Stimulated activated CD8-positive, alpha-beta memory T cell treated with anti-CD3 and anti-CD28 coated beads, Interleukin-15, amount 100 ng/mL, for 24 hours (primary cell): ENCODE data around the gene MANF.

Experiments
- DNase-seq: peaks from one replicate; pipeline ENCODE4 v3.0.0-alpha.2; 2020; ENCODE audit warnings: low read depth

Gene MANF

GRCh38 chr3:51390246-51391074 lies 5.4 kb downstream of the MANF start:
- DNase-seq, result no peak

GRCh38 chr3:51391075-51391565 lies 6.0 kb downstream of the MANF start, which contains the start of gene RBM15B:
Gene RBM15B (plus strand): TSS chr3:51391285. CDS start chr3:51391400, 115 bp downstream.
- DNase-seq, result peak; percentile 93

DNA sequence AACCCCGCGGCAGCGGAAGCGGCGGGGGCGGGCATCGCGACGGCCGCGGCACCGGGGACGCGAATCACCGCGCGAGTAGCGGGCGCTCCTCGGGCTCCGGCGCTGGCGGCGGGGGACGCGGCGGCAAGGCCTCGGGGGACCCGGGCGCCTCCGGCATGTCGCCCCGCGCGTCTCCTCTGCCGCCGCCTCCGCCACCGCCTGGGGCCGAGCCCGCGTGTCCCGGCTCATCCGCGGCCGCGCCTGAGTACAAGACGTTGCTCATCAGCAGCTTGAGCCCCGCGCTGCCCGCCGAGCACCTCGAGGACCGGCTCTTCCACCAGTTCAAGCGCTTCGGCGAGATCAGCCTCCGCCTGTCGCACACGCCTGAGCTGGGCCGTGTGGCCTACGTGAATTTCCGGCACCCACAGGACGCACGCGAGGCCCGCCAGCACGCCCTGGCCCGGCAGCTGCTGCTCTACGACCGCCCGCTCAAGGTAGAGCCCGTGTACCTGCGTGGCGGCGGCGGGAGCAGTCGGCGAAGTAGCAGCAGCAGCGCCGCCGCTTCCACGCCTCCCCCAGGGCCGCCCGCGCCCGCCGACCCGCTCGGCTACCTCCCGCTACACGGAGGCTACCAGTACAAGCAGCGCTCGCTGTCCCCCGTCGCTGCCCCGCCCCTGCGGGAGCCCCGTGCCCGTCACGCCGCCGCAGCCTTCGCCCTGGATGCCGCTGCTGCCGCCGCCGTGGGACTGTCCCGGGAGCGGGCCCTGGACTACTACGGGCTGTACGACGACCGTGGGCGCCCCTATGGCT lies 6.7 kb downstream of the MANF start:
- DNase-seq, result no peak

DNA sequence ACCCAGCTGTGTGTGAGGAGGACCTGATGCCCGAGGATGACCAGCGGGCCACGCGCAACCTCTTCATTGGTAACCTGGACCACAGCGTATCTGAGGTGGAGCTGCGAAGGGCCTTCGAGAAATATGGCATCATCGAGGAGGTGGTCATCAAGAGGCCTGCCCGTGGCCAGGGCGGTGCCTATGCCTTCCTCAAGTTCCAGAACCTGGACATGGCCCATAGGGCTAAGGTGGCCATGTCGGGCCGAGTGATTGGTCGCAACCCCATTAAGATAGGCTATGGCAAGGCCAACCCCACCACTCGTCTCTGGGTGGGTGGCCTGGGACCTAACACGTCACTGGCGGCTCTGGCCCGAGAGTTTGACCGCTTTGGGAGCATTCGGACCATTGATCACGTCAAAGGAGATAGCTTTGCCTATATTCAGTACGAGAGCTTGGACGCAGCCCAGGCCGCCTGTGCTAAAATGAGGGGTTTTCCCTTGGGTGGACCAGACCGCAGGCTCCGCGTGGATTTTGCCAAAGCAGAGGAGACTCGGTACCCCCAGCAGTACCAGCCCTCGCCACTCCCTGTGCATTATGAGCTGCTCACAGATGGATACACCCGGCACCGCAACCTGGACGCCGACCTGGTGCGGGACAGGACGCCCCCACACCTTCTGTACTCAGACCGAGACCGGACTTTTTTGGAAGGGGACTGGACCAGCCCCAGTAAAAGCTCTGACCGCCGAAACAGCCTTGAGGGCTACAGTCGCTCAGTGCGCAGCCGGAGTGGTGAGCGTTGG lies 7.5 kb downstream of the MANF start:
- DNase-seq, result no peak

- no peak for DNase-seq
Observed at GRCh38 chr3:51393134-51393495, 8.0 kb downstream of the MANF start.

DNA sequence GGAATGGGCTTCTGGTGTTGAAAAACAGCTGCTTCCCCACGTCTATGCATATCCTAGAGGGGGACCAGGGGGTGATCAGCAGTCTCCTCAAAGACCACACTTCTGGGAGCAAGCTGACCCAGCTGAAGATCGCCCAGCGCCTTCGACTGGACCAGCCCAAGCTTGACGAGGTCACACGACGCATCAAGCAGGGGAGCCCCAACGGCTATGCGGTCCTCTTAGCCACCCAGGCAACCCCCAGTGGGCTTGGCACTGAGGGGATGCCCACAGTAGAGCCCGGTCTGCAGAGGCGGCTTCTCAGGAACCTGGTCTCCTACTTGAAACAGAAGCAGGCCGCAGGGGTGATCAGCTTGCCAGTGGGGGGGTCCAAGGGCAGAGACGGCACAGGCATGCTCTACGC lies 8.5 kb downstream of the MANF start:
- no peak for DNase-seq

DNA sequence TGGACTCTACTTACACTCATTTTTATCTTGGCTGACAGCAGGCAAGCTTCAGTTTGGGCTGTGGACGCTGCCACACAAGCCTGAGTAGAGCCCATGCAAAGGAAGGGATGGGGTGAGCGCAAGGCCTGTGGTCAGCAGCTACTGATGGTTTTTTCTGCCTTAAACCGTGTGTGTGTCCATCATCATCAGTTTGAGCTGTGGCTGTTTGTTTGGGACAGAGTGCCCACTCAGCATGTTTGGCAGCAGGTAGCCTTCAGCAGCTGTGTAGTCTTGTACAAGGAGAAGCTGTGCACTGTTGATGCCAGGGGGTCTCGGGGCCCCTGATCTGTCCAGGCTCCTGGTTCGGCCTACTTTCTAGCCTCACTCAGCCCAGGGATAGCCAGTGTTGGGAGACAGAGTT lies 9.4 kb downstream of the MANF start:
- DNase-seq, result no peak

DNA sequence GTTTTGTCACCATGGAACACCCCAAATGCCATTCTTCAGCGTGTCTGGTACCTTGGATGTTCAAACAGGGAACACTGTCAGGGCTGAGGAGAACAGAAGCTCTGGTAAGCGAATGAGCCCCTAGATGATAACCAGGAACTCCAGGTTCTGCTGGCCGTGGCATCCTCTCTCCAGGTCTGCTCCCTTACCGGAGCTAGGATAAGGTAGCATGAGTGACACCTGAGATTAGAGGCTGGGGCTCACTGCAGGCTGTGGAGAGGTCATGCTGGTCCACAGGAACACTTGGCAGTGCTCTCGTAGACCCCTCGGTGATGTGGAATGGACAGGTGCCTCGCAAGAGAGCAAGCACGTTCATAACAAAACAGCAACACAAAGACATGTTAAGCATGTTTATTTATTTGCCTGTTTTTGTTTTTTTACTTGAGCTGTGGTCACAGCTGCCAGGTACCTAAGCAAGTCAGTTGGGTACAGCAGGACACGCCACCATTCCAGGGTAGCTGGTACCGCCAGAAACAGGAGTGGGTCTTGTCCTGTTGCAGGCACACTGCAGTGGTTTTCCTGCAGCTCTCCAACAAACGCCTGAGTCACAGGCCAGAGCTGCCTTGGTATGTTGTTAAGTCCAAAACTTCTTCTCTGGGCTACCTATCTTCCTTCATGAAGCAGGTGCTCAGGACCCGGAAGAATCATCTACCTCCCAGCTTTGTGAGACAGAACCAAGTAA lies 10.6 kb downstream of the MANF start:
- DNase-seq, result no peak

DNA sequence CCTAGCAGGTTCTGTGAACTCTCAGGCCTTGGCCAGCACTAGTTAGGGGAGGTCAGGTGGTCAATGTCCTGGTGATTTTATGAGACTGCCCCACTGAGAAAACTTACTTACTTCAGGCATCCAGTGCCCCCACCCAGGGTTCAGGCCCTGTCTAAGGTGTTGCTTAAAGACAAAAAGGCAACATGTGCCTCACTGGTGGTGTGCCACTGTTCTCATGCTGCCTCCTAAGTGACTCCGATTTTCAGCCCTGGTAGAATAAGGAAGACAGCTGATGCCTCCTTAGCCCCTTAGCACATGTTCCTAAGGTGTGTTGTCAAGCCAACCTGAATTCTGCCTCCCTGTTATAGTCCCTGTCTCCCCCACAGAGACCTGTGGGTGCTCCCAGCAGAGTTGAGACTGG lies 11.3 kb downstream of the MANF start:
- DNase-seq, result no peak

DNA sequence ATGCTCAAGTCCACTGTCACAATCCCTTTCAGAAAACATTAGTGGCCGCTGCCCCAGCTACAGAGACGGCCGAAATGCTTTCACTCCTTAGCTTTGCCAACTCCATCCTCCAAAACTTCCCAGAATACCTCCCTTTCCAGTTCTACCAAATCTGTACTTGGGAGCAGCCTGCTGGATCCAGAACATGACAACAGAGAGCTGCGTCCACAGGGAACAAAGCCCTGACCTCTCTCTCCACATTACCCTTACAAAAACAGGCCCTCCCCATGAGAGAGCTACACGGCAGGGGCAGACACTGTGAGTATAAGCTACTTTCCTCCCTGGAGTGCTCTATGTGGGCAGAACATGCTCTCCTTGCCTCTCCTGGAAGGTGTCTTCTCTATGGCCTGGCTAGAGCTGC lies 12.3 kb downstream of the MANF start:
- no peak for DNase-seq

- DNase-seq, result no peak
Observed at GRCh38 chr3:51398595-51399310, 13.7 kb downstream of the MANF start.

- DNase-seq, result no peak
Observed at GRCh38 chr3:51400166-51400565, 15.1 kb downstream of the MANF start.

DNA sequence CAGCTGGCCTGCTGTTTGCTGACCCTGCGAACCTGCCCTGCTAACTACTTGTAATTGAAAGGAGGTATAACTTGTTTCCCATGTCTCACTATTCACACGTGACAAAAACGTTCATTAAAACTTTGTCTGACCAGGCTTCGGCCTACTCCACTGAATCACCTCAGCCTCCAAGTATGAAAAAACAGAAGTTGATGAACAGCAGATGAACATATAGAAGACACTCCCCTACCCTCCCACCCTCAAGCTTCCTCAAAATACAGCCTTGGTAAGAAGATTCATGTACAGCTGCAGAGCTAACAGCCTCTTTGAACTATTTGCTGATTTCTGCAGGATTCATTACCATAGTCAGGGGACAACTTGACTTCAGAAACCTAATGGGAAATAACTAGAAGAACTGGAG lies 16.6 kb downstream of the MANF start:
- no peak for DNase-seq

GRCh38 chr3:51403675-51404074 lies 18.6 kb downstream of the MANF start:
- DNase-seq, result no peak

- DNase-seq, result no peak
Observed at GRCh38 chr3:51408021-51408420, 22.9 kb downstream of the MANF start.

DNA sequence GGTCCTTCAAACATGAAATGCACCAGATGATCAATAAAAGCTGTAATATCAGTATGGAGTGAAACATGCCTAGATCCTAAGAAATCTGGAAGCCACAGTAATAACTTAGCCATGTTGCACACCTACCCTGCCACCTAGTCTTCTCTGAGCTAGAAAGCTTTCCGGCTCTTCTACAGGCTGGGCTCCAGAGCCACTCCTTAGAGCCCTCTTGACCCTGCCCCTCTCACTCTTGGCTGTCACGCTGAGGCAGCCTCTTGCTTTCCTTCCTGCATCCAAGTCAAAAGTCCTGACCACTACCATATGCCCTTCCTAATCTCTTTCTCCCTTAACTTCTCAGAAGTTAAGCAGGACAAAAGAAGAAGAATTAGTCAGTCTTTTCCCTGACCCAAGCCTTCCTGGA lies 23.7 kb downstream of the MANF start:
- no peak for DNase-seq

DNA sequence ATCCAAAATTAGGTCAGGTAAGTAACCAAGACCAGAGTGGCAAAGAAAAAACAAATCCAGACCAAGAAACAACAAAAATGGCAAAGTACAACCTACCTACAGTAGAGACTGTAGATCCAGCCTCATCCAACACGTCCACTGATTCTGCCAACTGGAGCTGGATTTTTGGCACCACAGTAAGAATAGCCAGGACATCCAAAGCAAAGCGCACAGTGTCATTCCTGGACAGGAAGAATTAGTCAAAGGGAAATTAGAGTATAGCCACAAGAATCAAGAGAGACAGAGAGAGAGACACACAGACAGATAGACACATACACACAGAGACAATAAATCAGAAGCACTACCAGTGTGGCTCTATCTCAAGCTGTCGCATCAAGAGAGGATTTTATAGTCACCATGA lies 37.1 kb downstream of the MANF start:
- no peak for DNase-seq

- DNase-seq, result no peak
Observed at GRCh38 chr3:51426921-51427320, 41.8 kb downstream of the MANF start.

- no peak for DNase-seq
Observed at GRCh38 chr3:51429138-51429537, 44.0 kb downstream of the MANF start.

DNA sequence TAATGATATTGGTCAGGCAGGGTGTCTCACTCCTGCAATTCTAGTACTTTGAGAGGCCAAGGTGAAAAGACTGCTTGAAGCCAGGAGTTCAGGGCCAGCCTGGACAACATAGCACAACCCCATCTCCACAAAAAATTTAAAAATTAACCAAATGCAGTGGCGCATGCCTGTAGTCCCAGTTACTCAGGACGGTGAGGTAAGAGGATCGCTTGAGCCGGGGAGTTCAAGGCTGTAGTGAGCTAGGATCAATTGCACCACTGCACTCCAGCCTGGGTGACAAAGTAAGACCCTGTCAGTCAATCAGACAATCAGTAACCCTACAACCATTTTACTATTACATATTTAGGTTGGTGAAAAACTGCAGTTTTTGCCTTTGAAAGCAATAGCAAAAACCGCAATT lies 49.0 kb downstream of the MANF start:
- no peak for DNase-seq

- no peak for DNase-seq
Observed at GRCh38 chr3:51434746-51435327, 49.7 kb downstream of the MANF start.
